K562 (cell line): ENCODE results near the gene ITGA2B.

Experiments used
- ASH1L ChIP-seq: fragments of 450-650 bp; IDR thresholded peaks from 2 replicates; pipeline ENCODE4 v1.6.1; 2018; ENCODE audit warnings: borderline replicate concordance, mild to moderate bottlenecking, low read depth; ENCODE audit not compliant: partially characterized antibody
- CHD2 ChIP-seq: IDR thresholded peaks from 2 replicates; pipeline ENCODE4 v1.6.1; 2011; ENCODE audit warnings: low read depth, low read length
- ELF1 ChIP-seq: fragments of 200-800 bp; sonication (Bioruptor generic); IDR thresholded peaks from 2 replicates; pipeline ENCODE4 v1.6.1; 2016; ENCODE audit warnings: missing genetic modification characterization, missing compliant biosample characterization
- HEY1 ChIP-seq: fragments of 250-450 bp; sonication (Bioruptor Pico); IDR thresholded peaks from 2 replicates; pipeline ENCODE4 v1.5.0; 2020; ENCODE audit warnings: mild to moderate bottlenecking, moderate library complexity, borderline replicate concordance
- SRSF9 ChIP-seq: fragments of 200-400 bp; formaldehyde crosslinking; IDR thresholded peaks from 2 replicates; pipeline ENCODE4 v1.6.1; 2017; ENCODE audit warnings: low read depth, low read length, borderline replicate concordance
- TRIM24 ChIP-seq, 2 experiments: fragments of 450-650 bp; IDR thresholded peaks; 2 replicates each; pipeline ENCODE4 v1.6.1; 2016
- ZNF143 ChIP-seq: sonication (generic); formaldehyde crosslinking; IDR thresholded peaks from 2 replicates; pipeline ENCODE4 v1.9.0; 2022; ENCODE audit warnings: mild to moderate bottlenecking, missing genetic modification reagents
- TF ChIP-seq, protein P1 (sequence below), 3 experiments: IDR thresholded peaks in 2 of 3; conservative IDR thresholded peaks in 1 of 3; 2 replicates each; pipeline ENCODE4 v1.5.1; 2011 to 2012; ENCODE audit warnings: low read length in 3 of 3, mild to moderate bottlenecking in 3 of 3, control low read depth in 2 of 3, improper control_type of control experiment in 1 of 3, inconsistent platforms in 1 of 3, low read depth in 1 of 3, mixed read lengths in 1 of 3, moderate library complexity in 1 of 3; ENCODE audit not compliant: insufficient read depth in 2 of 3
- TF ChIP-seq, protein P2 (sequence below): sonication (generic); formaldehyde crosslinking; IDR thresholded peaks from 2 replicates; pipeline ENCODE4 v1.8.0; 2022; ENCODE audit warnings: mild to moderate bottlenecking, missing genetic modification reagents
- TF ChIP-seq, protein P3 (sequence below): sonication (generic); formaldehyde crosslinking; IDR thresholded peaks from 2 replicates; pipeline ENCODE4 v1.8.1; 2023; ENCODE audit warnings: mild to moderate bottlenecking, missing genetic modification reagents
- TF ChIP-seq, protein P4 (sequence below): sonication (generic); formaldehyde crosslinking; IDR thresholded peaks from 2 replicates; pipeline ENCODE4 v1.9.0; 2022; ENCODE audit warnings: mild to moderate bottlenecking, missing genetic modification reagents

DNA sequence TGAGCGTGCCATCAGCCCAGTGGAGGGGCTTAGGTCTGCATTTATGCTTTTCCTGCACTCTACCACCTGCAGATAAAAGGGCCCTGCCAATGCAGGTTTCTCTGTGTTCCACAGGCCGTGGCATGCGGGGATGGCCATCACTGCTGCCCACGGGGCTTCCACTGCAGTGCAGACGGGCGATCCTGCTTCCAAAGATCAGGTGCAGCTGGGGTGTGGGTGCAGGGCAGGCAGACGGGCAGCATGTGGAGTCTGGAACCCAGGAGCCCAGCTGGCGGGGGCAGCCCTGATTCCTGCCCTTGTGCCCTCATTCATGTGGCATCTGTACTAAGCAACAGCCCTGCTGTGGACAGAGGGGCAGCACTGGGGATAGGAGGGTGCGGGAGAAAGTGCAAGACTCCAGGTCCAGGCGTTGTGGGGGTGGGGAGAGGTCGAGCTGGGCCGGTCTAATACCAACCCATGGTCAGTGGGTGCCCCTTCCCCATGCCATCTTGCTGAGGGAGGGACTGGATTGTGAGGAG is 39.8 kb downstream of the ITGA2B start:
- TF ChIP-seq CHD2 (no peak), SRSF9 (no peak), TRIM24 (IDR thresholded peaks at IDR 0.05) (no peak), ZNF143 (no peak), HEY1 (CRISPR knock-in tag) (no peak), ELF1 (tag) (no peak), ASH1L (no peak)
- TF ChIP-seq, protein P1, sequence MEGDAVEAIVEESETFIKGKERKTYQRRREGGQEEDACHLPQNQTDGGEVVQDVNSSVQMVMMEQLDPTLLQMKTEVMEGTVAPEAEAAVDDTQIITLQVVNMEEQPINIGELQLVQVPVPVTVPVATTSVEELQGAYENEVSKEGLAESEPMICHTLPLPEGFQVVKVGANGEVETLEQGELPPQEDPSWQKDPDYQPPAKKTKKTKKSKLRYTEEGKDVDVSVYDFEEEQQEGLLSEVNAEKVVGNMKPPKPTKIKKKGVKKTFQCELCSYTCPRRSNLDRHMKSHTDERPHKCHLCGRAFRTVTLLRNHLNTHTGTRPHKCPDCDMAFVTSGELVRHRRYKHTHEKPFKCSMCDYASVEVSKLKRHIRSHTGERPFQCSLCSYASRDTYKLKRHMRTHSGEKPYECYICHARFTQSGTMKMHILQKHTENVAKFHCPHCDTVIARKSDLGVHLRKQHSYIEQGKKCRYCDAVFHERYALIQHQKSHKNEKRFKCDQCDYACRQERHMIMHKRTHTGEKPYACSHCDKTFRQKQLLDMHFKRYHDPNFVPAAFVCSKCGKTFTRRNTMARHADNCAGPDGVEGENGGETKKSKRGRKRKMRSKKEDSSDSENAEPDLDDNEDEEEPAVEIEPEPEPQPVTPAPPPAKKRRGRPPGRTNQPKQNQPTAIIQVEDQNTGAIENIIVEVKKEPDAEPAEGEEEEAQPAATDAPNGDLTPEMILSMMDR (IDR thresholded peaks at IDR 0.05 in 2 of 3, conservative IDR thresholded peaks at IDR 0.05 in 1 of 3; ENCODE audit: insufficient read depth in 2 of 3, low read depth in 1 of 3, low read length in 3 of 3), result no peak
- TF ChIP-seq, protein P2, sequence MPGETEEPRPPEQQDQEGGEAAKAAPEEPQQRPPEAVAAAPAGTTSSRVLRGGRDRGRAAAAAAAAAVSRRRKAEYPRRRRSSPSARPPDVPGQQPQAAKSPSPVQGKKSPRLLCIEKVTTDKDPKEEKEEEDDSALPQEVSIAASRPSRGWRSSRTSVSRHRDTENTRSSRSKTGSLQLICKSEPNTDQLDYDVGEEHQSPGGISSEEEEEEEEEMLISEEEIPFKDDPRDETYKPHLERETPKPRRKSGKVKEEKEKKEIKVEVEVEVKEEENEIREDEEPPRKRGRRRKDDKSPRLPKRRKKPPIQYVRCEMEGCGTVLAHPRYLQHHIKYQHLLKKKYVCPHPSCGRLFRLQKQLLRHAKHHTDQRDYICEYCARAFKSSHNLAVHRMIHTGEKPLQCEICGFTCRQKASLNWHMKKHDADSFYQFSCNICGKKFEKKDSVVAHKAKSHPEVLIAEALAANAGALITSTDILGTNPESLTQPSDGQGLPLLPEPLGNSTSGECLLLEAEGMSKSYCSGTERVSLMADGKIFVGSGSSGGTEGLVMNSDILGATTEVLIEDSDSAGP, result no peak
- TF ChIP-seq, protein P3, sequence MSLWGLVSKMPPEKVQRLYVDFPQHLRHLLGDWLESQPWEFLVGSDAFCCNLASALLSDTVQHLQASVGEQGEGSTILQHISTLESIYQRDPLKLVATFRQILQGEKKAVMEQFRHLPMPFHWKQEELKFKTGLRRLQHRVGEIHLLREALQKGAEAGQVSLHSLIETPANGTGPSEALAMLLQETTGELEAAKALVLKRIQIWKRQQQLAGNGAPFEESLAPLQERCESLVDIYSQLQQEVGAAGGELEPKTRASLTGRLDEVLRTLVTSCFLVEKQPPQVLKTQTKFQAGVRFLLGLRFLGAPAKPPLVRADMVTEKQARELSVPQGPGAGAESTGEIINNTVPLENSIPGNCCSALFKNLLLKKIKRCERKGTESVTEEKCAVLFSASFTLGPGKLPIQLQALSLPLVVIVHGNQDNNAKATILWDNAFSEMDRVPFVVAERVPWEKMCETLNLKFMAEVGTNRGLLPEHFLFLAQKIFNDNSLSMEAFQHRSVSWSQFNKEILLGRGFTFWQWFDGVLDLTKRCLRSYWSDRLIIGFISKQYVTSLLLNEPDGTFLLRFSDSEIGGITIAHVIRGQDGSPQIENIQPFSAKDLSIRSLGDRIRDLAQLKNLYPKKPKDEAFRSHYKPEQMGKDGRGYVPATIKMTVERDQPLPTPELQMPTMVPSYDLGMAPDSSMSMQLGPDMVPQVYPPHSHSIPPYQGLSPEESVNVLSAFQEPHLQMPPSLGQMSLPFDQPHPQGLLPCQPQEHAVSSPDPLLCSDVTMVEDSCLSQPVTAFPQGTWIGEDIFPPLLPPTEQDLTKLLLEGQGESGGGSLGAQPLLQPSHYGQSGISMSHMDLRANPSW (CRISPR knock-in tag), result no peak
- TF ChIP-seq, protein P4, sequence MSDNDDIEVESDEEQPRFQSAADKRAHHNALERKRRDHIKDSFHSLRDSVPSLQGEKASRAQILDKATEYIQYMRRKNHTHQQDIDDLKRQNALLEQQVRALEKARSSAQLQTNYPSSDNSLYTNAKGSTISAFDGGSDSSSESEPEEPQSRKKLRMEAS (CRISPR knock-in tag), result no peak
